Endometrial microvascular endothelial cells (primary cell): ENCODE results near the gene CSGALNACT2. TPM values are rescaled to one million over a fixed set of nuclear protein-coding genes. Genes with fewer than 3 reads are reported as not detected.

Experiments
- in situ Hi-C: cut with HindIII; loops from 2 replicates; pipeline ENCODE4 v1.10.0; 2017; ENCODE audit warnings: low sequenced_read_pairs, low pct_unique_long_range_greater_than_20kb; ENCODE audit errors: inconsistent ontology term
- total RNA-seq: library from RNA; depleted of rRNA; stranded (reverse); fragments of >200 nt; gene quantifications from one replicate; pipeline ENCODE4 v1.2.3, GENCODE V29; 2015; ENCODE audit errors: inconsistent ontology term

The CSGALNACT2 gene
- total RNA-seq, 1 donor from 2014 or later, result 20.9 TPM

- in situ Hi-C loops, result no loop called here
Measured at GRCh38 chr10:43122096-43122495, 16.1 kb upstream of the CSGALNACT2 start.

GRCh38 chr10:43122826-43123225 is 15.4 kb upstream of the CSGALNACT2 start:
- in situ Hi-C loops, result no loop called here

- in situ Hi-C loops, result no loop called here
Measured at GRCh38 chr10:43123361-43124093, 14.7 kb upstream of the CSGALNACT2 start.

- in situ Hi-C loops, result no loop called here
Measured at GRCh38 chr10:43124094-43124521, 14.1 kb upstream of the CSGALNACT2 start.

DNA sequence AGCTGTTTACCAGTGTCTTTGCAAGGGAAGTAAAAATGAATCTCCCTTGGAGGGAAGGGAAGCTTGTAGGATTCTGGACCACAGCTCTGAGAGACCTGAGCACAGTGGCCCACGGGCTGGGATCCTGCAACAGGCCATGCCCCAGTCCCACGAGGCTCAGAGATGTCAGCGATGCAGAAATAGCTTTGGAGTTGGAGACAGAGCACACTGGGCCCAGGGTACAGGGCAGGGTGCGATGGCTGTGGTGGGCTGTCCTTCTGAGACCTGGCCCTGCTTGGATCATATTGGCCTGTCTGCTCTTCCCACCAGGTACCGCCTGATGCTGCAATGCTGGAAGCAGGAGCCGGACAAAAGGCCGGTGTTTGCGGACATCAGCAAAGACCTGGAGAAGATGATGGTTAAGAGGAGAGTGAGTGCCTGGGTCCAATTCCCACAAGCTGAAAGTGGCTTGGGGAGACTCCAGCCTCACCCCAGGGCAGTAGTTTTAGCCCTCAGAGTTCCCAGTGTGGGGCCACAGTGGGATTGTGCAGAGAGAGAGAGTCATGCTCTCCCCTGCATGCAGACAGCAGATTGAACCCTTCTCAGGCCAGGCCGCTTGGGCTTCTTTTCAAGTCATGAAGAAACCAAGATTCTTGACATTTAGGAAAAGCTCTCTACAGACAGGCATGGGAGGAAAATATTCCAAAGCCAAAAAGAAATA is 13.5 kb upstream of the CSGALNACT2 start:
- in situ Hi-C loops, result no loop called here

DNA sequence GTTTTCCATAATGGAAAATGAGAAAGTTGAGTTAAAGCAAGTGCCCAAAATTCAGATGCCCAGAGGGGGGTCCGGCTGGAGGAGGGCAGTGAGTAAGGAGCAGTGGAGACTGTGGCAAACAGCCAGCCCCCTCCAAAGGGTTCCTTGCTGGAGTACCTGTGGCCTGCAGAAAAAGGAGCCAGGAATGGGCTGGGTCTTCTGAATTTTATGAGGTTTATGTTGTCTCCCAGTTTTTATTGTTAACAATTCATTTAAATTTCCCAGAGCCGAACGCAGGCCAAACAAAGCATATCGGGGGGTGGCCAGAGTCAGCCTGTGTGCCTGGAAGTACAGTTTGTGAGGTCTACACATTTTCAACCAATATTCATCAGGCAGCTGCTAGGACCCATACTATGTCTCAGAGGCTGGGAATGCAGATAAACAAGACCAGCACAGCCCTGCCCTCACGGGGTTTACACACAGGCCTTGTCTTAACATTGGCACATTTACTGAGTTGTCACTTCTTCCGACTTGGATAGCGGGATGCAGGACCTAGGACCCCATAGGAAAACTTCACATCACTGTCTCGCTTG is 12.9 kb upstream of the CSGALNACT2 start:
- in situ Hi-C loops, result no loop called here

DNA sequence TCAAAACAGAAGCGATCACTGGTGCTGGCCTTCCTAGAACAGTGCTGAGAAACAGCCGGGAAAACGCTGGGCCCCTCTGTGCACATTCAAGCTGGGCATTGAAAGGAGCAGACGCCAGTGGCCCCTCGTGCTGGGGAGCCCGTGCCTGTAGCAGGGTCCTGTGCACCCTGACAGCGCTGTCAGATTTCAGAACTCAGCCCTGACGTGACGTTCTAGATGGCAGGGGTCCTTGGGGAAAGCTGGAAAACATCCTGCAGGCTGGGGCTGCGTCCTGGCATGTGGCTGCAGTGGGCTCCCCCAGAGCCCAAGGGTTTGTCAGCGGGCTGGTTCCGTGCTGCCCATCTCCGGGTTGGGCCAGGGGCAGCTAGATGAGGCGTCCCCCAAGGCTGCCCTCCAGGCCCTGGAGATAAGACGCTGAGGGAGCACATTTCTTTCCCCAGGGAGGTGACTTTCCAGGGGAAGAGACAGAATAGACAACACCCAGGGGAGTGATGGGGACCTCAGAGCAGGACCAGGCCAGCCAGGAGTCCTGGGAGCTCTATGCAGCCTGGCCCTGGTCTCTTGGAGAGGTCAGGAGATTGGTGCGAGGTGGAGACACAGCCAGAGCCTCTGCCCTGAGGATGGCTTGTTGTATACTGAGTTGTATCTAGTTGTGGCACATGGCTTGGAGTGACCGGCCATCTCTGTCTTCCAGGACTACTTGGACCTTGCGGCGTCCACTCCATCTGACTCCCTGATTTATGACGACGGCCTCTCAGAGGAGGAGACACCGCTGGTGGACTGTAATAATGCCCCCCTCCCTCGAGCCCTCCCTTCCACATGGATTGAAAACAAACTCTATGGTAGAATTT is 12.1 kb upstream of the CSGALNACT2 start:
- in situ Hi-C loops, result no loop called here

GRCh38 chr10:43126759-43127424 is 11.4 kb upstream of the CSGALNACT2 start:
- in situ Hi-C loops, result no loop called here

- in situ Hi-C loops, result no loop called here
Measured at GRCh38 chr10:43127442-43127841, 10.8 kb upstream of the CSGALNACT2 start.

GRCh38 chr10:43128331-43128730 is 9.9 kb upstream of the CSGALNACT2 start:
- in situ Hi-C loops, result no loop called here

- in situ Hi-C loops, result no loop called here
Measured at GRCh38 chr10:43128958-43129706, 9.1 kb upstream of the CSGALNACT2 start.

DNA sequence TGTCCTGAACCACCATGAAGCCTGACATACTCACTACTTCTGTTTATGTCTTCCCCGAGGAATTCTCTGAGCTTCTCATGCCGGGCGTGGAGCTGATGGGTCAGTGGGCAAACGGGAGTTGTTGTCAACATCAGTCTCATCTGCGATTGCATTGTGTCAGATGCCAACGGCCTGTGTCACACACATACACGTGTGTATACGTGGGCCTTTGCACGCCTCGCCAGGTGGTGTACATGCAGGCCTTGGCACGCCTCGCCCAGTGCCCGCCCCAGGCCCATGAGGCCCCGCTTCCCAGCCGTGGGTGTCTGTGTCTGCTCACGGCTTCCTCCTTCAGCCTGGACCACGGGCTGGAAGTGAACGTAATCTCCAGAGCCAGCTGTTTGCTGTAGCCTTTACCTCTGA is 7.5 kb upstream of the CSGALNACT2 start:
- in situ Hi-C loops, result no loop called here

GRCh38 chr10:43131256-43131655 is 7.0 kb upstream of the CSGALNACT2 start:
- in situ Hi-C loops, result no loop called here

DNA sequence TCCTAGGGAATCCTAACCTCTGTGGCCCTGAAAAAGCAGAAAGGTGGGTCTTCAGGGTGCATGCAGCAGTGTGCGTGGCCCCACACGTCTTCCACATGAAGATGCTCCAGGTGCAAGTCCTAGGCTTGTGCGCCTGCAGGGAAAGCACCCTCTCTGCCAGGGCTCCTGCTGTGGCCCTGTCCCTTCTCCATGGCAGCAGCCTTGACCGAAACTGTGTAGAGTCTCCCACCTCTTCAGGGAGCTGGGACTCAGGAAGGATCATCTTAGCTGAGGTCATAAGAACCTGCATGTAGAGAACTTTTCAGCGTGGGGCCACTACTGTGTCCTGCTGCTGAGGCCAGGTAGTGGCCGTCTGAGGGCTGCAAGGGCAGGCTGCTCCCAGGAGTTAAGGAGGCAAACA is 6.3 kb upstream of the CSGALNACT2 start:
- in situ Hi-C loops, result no loop called here

DNA sequence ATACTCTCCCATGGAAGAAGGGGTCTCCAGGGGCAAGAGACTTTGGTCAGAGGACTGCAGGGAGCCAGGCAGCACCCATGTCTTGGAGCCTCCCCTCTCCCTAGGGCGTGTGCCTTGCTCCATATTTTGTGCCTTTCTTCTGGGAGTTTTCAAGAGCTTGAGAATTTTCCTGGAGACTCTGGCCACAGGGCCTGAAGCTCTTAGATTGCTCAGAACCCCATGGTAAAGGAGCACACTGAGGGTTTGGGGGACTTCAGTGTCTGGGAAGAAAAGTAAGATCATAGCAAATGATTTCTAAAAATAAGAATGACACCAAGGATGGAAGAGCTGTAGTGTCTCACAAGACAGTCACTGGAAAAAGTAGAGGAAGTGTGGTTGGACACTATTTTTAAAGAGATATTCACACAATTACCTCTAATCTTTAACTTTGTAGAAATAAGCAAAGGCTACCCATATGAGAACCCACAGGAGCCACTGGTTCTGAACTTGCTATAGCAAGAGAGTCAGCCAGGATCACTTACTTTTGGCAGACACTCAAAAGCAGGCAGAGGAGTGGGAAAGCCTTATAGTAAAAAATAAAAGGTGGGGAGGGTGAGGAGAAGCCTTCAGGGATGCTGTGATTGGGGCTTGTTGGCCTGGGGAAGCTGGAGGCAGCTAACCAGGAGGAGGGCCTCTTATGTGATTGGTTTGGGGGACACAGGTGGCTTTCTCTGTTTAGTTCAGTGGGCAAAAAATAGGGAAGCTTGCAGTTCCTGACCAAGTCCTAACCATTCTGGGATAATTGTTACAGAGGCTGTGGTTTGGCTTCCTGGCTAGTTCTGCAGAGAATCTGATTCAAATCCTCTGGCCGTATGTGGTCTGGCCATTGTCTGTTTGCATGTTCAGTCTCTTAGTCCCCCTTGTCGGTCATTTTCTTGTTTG is 5.1 kb upstream of the CSGALNACT2 start:
- in situ Hi-C loops, result no loop called here

DNA sequence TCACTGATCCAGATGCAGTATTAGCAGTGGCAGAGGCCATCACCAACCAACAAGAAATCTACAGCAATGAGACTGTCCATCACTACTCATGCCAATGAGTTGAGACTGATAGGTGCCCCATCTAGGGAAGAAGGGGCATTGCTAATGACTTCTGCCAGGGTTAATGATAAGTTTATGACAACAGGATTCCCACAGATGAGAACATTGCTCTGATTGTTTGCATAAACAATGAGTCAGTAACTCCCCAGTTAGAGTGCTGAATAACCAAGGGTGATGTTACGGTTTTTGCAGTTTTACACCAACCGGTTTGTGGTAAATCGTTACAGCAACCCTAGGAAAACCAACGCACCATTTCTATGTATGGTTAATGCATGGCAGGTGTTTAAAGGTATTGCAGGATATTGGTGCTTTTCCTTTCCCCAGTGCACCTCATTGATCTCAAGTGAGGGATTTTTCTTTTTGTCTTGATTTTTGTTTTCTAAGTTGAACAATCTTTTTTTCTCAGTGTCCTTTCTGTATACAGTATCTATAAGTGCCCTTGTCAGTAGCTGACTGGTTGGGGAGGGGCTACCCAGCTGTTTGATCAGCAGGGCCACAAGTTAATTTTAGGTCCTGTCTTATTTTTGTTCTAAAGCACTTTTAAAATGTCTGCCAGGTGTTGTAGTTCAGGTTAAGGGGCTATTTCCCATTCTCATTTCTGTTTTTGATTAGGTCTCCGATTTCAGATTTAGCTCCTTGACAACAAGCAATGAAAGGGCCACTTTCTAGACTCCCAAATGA is 3.9 kb upstream of the CSGALNACT2 start:
- in situ Hi-C loops, result no loop called here
